HG02852 (cell line): ENCODE data around the gene EEA1.

Experiments
- ATAC-seq: cut with Tn5 transposase; IDR thresholded peaks from one replicate; pipeline ENCODE4 v1.9.1; 2021; ENCODE audit warnings: mild to moderate bottlenecking, moderate library complexity; ENCODE audit not compliant: unreplicated experiment

Gene EEA1

DNA sequence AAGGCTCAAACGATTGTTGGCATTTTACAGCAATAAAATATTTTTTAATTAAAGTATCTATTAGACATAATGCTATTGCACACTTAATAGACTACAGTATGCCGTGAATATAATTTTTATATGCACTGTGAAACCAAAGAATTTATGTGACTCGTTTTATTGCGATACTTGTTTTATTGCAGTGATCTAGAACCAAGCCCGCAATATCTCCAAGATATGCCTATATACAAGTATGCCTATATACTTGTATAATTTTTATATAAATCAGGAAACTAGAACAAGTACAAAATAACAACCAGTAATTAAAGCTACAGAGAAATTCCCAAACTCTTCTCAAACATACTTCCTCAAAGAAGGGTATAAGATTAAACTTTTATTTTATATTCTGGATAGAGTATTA lies 31.3 kb downstream of the EEA1 start:
- no peak for ATAC-seq

- ATAC-seq = no peak
Observed at GRCh38 chr12:92890601-92891106, 38.4 kb downstream of the EEA1 start.

- no peak for ATAC-seq
Observed at GRCh38 chr12:92886131-92886530, 43.0 kb downstream of the EEA1 start.

DNA sequence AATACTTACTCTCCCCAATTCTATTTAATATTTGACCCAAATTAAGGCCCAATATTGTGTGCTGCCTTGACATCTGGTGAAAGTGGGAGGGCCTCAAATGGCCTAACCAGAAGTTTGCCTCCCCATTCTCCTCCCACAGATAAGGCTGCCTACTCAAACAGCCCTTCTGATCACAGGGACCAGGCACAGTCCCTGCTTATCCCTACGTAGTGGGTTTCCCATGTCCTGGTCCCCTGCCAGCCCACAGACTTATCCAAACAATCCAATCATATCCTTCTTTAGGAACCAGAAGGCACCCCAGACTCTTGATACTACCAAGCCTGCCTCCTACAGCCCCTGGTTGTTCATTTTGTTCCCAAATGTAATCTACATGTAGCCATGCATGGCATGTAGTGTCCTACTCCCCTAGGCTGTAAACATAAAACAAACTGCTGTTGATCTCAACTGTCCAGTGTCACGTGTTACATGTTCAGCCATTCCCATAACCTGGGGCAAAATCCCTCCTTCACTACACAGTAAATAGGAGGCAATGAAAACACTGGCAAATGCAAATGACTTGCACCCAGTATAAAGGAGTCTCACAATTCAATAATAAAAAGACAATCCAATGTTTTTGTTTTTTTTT lies 49.3 kb downstream of the EEA1 start:
- no peak for ATAC-seq

- ATAC-seq = no peak
Observed at GRCh38 chr12:92877904-92878303, 51.2 kb downstream of the EEA1 start.

GRCh38 chr12:92876496-92876895 lies 52.6 kb downstream of the EEA1 start:
- ATAC-seq = no peak

- ATAC-seq = no peak
Observed at GRCh38 chr12:92871116-92871515, 58.0 kb downstream of the EEA1 start.

GRCh38 chr12:92866418-92866817 lies 62.7 kb downstream of the EEA1 start:
- no peak for ATAC-seq

- no peak for ATAC-seq
Observed at GRCh38 chr12:92863251-92863650, 65.8 kb downstream of the EEA1 start.

DNA sequence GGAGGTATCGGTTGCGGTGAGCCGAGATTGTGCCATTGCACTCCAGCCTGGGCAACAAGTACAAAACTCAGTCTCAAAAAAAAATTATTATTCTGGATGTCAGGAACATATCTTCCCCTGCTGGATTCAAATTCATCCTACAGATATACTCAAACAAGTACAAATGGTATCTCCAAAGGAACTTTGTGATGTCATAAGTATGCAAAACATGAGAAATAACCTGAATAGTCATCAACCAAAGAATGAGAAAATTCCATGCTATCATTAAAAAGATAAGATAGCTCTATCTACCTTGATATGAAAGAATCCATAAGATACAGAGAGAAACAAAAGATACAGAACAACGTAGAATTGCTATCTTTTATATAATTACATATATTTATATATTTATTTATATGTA lies 67.7 kb downstream of the EEA1 start:
- no peak for ATAC-seq

GRCh38 chr12:92860521-92860920 lies 68.6 kb downstream of the EEA1 start:
- no peak for ATAC-seq

DNA sequence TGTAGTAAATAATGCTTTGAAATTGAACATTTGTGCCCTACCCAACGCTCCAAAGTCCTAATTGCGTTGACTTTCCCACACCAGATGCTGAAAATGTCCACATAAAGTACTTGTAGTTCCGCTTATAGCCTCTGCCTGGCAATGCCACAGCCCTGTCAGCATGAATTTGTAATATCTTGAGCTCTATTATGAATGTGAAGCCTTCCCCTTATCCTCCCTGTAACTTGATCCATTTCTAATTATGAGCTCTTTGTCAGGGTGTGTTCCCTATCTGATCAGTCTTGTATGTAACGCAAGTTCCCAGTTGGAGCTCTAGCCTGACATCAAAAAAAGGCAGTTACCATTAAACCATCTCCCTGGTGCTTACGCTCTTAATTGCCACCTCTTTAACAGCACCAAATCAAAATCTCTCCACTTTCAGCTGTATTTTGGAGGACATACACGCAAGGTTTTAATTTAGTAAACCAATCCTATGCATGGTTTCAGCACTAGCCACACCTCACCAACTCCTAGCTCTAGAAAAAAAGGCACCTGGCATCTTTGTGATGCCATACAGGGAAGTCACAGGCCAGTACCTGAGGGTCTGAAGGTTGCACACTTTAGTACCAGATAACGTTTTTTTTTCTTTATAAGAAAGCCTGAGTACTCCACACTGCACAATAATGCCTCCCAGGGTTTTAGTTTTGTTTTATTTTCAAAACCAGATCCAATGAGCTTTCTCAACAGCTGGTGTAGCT lies 69.3 kb downstream of the EEA1 start:
- ATAC-seq = no peak

DNA sequence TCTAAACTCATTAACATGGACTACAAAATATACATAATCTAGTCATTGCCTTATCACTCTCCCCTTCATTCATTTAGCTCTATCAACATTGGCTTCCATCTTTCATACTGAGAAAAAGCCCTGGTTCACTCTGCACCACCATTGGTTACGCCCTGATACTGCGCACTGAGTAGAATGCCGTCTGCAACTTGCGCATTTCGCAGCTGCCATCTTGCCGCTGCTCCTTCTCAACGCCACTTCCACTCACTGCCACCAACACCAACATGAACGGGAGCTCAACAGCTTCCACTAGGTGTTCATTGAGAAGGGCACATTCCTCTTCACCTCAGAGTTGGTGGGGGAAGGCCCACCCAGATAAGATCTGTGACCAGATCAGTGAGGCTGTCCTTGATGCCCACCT lies 71.3 kb downstream of the EEA1 start:
- ATAC-seq = no peak

GRCh38 chr12:92854344-92854743 lies 74.8 kb downstream of the EEA1 start:
- ATAC-seq = no peak

- ATAC-seq = no peak
Observed at GRCh38 chr12:92848740-92849139, 80.4 kb downstream of the EEA1 start.

DNA sequence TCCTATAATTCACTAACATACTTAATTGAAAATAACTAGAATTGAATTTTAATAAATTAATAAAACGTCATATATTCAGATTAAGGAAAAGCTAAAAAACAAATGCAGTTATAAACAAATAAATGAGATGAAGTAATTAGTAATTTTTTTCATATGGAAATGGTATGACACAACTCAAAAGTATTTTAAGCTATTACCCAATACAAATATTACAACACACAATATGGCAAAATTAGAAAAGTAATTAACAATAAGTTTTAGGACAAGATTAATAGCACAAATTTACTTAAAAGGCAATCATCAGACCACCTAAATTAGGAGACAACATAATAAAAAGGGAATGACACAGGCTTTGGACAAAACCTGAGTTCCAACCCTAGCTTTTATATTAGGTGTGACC lies 81.7 kb downstream of the EEA1 start:
- no peak for ATAC-seq

GRCh38 chr12:92845329-92845728 lies 83.8 kb downstream of the EEA1 start:
- no peak for ATAC-seq

DNA sequence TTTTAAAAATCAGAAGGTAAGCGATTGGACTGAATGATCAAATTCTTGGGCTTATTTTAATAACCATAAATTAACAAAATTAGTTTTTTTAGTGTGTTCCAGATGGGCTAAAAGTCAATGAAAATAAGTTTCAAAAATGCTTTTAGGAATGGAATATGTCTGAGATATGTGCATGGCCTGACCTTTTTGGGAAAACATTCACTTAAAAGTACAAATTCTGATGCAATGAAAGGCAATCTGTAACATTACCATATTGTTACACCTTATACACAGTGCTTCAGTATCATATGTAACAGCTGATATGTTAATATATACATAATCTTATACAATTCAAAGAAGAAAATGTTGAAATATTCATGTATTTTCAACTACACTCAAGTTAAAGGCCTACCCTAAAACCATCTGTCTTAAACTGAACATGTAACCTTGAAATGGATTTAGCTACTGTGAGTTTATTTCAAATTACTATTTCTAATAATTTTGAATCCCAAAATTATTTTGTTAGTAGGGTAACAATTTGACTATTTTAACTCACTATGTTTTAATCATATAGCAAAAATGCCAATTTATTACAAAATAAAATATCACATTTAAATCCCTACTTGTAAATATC lies 84.8 kb downstream of the EEA1 start:
- ATAC-seq = no peak

DNA sequence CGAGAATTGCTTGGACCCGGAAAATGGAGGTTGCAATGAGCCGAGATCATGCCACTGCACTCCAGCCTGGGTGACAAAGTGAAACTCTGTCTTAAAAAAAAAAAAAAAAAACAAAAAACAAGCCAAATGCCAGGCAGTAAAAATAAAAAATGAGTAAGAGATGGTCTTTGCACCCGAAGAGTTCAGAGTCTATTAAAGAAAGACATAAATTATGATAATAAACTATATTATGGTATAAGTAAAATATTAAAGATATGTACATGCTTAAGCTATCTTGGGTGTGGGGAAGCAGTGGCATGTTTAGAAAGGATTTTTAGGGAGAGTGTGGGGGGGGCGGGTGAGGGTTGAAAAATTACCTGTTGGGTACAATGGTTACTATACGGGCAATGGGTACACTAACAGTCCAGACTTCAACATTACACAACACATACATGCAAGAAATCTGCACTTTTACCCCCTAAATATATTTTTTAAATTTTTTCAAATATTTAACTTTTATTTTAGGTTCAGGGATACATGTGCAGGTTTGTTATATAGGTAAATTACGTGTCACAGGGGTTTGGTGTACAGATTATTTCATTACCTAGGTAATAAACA lies 99.3 kb downstream of the EEA1 start:
- no peak for ATAC-seq

DNA sequence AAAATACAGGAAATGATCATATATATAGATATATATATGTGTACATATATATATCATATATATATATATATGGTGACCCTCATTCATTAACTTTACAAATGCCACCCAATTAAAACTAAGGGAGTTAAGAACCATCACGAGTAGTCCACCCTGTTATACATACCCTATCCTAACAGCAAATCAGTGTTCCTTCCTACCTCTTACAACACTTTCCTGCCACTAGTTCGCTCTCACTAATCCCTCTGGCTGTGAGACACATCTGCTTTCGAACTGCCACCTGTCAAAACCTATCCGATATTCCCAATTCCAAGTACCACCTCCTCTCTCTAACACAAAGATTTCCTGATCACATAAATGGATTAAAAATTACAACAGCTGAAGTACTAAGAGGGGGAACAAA lies 100.5 kb downstream of the EEA1 start:
- no peak for ATAC-seq

- ATAC-seq = no peak
Observed at GRCh38 chr12:92827836-92828431, 101.2 kb downstream of the EEA1 start.
